Upper lobe of right lung (tissue), 1 donor: ENCODE measurements around the gene ADRA2C. TPM values are rescaled to one million over a fixed set of nuclear protein-coding genes. Genes with fewer than 3 reads are reported as not detected.

Source experiments
- ATAC-seq: fragments of 200-7000 bp; cut with Tn5 transposase; one replicate; pipeline ENCODE4 v1.9.1; 2020; ENCODE audit warnings: mild to moderate bottlenecking, moderate library complexity
- DNase-seq: peaks from one replicate; pipeline ENCODE4 v3.0.0-alpha.2; 2020
- H3K27ac ChIP-seq: fragments of 200-600 bp; one replicate; pipeline ENCODE4 v1.8.0; 2022
- H3K27me3 ChIP-seq: fragments of 200-600 bp; one replicate; pipeline ENCODE4 v1.8.0; 2022; ENCODE audit warnings: mild to moderate bottlenecking
- H3K36me3 ChIP-seq: fragments of 200-600 bp; one replicate; pipeline ENCODE4 v1.8.0; 2022
- H3K4me1 ChIP-seq: fragments of 200-600 bp; one replicate; pipeline ENCODE4 v1.8.0; 2022
- H3K4me3 ChIP-seq: fragments of 200-600 bp; one replicate; pipeline ENCODE4 v1.8.0; 2022; ENCODE audit warnings: mild to moderate bottlenecking
- H3K9me3 ChIP-seq: fragments of 200-600 bp; one replicate; pipeline ENCODE4 v1.8.0; 2022
- intact Hi-C: fragments of 100-400 bp; cut with DNase I; formaldehyde crosslinking; loops from one replicate; pipeline ENCODE4 v1.11.0; 2022
- total RNA-seq: library from RNA; stranded (reverse); fragmentation: NEBNext Ultra II Directional; extraction: Animal tissue kit (Norgen Biotek cat#: 25700); gene quantifications from one replicate; pipeline ENCODE4 v1.2.1, GENCODE V29; 2021
- TF ChIP-seq, protein P1 (sequence below): fragments of 200-600 bp; IDR thresholded peaks from one replicate; pipeline ENCODE4 v1.8.0; 2022; ENCODE audit warnings: antibody characterized with exemption
- donor health status: DM: no; HTN: yes; CAD: no; lungs with severe emphysema.

Gene ADRA2C
- total RNA-seq, 1 donor from 2014 or later: 7.3 TPM

DNA sequence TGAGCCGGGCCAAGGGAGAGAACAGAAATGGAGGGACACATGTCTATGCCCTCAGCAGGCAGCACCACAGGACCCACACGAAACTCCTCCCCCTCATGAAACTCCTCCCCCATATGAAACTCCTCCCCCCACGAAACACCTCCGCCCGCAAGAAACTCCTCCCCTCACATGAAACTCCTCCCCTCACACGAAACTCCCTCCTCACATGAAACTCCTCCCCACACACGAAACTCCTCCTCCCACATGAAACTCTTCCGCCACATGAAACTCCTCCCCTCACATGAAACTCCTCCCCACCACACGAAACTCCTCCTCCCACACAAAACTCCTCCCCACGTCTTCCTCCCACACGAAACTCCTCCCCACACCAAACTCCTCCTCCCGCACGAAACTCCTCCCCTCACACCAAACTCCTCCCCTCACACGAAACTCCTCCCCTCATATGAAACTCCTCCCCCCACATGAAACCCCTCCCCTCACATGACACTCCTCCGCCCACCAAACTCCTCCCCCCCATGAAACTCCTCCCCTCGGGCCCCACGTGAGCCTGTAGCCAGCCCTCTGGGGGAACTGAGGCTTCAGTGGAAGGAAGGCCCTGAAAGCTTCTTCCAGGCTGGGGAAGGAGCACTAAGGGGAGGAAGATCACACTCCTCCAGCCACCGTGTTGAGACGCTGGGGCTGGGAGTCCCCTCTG is 15.2 kb downstream of the ADRA2C start:
- H3K27me3 ChIP-seq: peaks cover 14% of the 10 kb centered on the region
- no peak for ATAC-seq
- no peaks in the 10 kb centered on the region for H3K9me3 ChIP-seq
- no peaks in the 10 kb centered on the region for H3K4me1 ChIP-seq
- intact Hi-C loops: no loop called here
- TF ChIP-seq, protein P1, sequence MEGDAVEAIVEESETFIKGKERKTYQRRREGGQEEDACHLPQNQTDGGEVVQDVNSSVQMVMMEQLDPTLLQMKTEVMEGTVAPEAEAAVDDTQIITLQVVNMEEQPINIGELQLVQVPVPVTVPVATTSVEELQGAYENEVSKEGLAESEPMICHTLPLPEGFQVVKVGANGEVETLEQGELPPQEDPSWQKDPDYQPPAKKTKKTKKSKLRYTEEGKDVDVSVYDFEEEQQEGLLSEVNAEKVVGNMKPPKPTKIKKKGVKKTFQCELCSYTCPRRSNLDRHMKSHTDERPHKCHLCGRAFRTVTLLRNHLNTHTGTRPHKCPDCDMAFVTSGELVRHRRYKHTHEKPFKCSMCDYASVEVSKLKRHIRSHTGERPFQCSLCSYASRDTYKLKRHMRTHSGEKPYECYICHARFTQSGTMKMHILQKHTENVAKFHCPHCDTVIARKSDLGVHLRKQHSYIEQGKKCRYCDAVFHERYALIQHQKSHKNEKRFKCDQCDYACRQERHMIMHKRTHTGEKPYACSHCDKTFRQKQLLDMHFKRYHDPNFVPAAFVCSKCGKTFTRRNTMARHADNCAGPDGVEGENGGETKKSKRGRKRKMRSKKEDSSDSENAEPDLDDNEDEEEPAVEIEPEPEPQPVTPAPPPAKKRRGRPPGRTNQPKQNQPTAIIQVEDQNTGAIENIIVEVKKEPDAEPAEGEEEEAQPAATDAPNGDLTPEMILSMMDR: no peak
- H3K36me3 ChIP-seq: no peaks in the 10 kb centered on the region
- H3K4me3 ChIP-seq: no peak overlapping the region
- H3K27ac ChIP-seq: no peak overlapping the region
- no peak for DNase-seq

DNA sequence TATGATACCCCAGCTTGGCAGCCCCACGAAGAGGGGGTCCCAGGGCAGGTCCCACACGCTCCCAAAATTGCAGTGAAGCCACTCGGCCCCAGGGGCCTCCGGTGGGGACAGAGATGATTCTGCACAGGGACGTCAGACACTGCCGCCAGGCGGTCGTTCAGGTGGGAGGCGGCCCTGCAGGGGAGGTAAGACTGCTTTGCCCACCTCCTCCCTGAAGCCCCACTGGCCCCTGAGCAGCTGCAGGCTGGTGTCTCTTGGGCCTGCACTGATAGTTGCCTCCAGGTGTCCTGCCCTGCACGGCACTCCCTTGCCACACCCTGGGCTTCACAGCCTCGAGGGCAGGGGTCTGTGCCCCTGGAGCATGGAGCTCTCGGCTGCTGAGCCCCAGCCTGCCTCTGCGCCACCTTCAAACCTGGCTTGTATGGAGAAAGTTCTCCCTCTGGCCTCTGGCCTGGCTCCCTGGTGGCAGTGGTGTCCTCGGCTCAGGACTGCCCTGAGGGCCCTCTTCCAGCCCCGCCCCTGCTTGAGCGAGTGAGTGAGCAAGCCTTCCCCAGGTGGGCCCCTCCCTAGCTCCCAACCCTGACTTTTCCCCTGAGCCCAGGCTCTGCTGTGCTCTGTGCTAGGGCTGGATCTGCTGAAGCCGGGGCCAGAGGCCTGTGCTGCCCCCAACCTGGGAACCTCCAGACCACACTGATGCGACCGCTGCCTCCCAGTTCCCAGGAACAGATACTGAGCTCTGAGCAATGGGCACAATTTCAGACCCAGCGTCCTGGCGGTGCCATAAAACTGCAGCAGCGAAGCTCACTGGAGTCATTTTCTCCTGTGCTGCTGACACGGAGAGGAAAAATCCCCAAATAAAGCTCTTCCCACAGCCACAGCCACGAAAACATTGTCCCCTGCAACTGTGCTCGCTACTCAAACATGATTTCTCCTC is 16.1 kb downstream of the ADRA2C start:
- no peaks in the 10 kb centered on the region for H3K36me3 ChIP-seq
- DNase-seq: no peak
- TF ChIP-seq, protein P1: no peak
- ATAC-seq: no peak
- H3K4me1 ChIP-seq: no peaks in the 10 kb centered on the region
- H3K4me3 ChIP-seq: no peak overlapping the region
- no peaks in the 10 kb centered on the region for H3K9me3 ChIP-seq
- H3K27ac ChIP-seq: no peak overlapping the region
- intact Hi-C loops: no loop called here
- H3K27me3 ChIP-seq: peaks cover 11% of the 10 kb centered on the region

DNA sequence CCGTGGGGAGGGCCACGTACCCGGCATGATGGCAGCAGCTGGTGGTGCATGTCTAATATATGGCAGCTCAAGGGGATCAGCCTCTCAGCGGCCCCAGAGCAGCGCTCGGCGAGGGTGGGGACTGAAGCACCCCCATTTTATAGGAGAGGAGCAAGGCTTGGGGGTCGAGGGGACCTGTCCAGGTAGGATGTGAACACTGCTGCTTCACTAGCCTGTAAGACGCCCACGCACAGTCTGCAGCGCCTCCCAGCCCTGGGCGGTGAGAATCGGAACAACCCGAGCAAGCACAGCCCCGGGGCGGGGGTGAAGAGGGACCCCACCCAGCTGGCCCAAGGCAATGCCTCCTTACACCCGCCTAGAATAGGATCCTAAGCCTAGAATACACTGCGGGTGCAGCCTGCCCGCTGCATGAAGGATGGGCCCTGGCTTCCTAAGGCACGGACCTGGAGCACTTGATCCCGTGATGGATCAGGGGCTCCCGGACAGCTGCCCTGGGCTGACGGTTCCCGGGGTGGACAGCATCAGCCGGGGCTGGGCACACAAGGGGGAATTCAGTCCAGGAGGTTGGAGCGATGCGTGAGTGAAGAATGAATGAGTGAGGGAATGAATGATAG is 17.6 kb downstream of the ADRA2C start:
- DNase-seq (no peak), ATAC-seq (no peak)
- TF ChIP-seq, protein P1: peak; percentile 21
- Histone ChIP-seq H3K4me1 (no peaks in the 10 kb centered on the region), H3K9me3 (no peaks in the 10 kb centered on the region), H3K27me3 (peaks cover 11% of the 10 kb centered on the region), H3K27ac (no peak overlapping the region), H3K4me3 (no peak overlapping the region), H3K36me3 (no peaks in the 10 kb centered on the region)
- intact Hi-C loops: no loop called here

DNA sequence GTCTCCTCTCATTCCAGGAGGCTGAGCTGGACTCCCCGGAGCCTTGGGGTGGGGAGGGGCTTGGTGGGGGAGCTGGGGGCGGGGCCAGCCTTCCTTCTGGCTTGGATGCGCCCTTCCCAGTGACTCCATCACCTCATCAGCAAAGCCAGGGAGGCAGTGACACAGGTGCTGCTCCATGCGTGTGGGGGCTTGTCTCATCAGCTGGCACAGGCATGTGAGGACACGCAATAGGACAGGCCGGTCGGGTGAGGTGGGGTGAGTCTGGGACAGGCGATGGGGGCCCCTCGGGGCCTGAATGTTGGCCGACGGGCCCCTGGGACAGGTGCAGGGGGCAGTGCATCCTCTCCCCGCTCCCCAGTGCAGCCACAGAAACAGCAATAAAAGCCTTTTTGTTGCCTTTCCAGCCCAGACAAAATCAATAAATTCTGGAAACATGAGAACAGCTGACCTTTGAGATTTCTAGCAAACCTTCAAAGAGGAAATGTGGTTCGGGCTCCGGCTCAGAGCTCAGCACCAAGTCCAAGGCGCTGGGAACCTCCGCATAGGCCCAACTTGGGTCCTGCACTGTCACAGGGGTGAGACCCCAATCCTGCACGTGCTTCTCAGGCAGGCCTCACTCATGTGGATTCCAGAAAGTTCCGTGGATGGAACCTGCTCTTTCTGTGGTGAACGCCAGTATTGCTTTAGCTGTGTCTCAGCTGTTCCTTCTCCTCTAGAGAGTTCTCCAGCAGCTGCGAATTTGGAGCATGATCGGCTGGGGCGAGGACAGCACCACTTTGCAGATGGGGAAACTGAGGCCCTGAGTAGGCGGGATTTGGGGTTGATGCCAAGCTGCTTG is 18.5 kb downstream of the ADRA2C start:
- peaks cover 11% of the 10 kb centered on the region for H3K27me3 ChIP-seq
- intact Hi-C loops: no loop called here
- ATAC-seq: no peak
- H3K36me3 ChIP-seq: no peaks in the 10 kb centered on the region
- no peak overlapping the region for H3K4me3 ChIP-seq
- H3K9me3 ChIP-seq: no peaks in the 10 kb centered on the region
- TF ChIP-seq, protein P1: no peak
- H3K27ac ChIP-seq: no peak overlapping the region
- no peaks in the 10 kb centered on the region for H3K4me1 ChIP-seq
- no peak for DNase-seq

DNA sequence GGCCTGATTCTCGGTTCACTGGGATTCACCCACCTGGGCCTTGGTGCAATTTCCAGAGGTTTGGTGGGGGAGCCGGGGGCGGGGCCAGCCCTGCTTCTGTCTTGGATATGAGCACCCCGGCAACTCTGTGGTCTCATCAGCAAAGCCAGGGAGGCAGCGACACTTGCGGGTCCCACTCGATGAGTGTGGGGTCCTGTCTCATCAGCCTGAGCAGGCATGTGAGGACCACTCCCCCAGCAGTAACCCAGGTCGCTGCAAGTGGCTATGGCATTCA is 19.0 kb downstream of the ADRA2C start:
- no peaks in the 10 kb centered on the region for H3K36me3 ChIP-seq
- H3K27ac ChIP-seq: no peak overlapping the region
- no peaks in the 10 kb centered on the region for H3K9me3 ChIP-seq
- H3K4me3 ChIP-seq: no peak overlapping the region
- ATAC-seq (no peak), DNase-seq (no peak)
- TF ChIP-seq, protein P1: no peak
- H3K4me1 ChIP-seq: no peaks in the 10 kb centered on the region
- intact Hi-C loops: no loop called here
- peaks cover 11% of the 10 kb centered on the region for H3K27me3 ChIP-seq
